ENCODE results near the gene ZNF524.
"Not testable (repeated sequence)": the region's sequence is repeated elsewhere in the genome, so short reads cannot be mapped to it uniquely, and the experiment has no call there.

ZNF524 gene, protein sequence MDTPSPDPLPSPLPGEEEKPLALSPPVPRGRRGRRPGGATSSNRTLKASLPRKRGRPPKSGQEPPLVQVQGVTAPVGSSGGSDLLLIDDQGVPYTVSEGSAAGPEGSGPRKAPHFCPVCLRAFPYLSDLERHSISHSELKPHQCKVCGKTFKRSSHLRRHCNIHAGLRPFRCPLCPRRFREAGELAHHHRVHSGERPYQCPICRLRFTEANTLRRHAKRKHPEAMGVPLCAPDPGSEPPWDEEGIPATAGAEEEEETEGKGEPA

DNA sequence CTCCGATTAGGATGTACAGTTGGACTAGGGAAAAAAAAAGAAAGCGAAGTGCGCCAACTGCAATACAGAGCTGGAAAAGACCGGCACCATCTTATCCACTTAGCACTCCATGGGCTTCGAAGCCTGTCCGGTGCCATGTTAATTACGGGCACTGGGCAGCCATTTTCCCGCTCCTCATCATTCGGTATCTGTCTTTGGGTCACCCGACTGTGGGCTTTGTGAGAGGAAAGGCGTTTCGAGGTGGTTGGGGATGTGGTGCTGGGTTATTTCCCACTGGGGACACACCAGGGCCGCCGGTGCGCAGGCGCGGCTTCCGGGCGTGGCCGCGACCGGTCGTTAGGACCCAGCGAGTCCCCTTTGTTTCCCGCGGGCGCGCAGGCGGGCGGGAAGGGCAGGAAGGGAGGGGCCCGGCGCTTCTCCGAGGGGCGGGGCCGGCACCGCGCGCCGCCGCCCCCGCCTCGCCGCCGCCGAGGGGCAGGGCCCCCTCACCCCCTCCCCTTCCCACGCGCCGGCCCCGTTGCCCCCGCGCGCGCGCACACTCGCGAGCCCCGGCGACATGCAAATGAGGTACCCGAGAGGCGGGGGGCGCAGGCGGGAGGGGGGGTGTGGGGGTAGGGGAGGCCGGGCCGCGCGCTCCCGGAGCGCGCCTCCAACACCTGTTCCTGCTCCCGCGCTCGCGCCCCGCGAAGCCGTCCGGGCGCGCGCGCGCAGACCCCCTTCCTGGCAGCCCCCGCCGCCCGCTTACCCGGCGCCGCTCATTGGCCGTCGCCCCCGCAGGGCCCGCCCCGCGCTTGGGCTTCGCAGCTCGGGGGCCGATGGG, at the start of gene ZNF524:
ZNF524 (plus strand) TSS at position 447 of the 820 bp plus-strand sequence. CDS start 1,825 bp downstream, outside the sequence.
- DNase-seq = peak; percentile 90 to 92

DNA sequence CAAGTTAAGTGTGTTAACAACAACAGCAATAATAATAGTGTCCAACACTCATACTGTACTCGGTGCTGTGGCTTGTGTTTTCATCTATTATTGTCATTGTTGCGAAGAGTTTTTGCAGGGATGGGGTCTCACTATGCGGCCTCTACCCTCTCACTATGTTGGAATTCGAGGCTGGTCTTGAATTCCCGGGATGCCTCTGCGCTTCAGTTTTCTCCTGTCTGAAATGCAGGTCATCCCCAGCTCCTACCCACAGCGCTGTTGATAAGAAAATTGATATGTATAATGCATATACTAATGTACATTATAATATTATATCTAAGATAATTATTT, 49.8 kb upstream of the ZNF524 start:
- DNase-seq = no peak

DNA sequence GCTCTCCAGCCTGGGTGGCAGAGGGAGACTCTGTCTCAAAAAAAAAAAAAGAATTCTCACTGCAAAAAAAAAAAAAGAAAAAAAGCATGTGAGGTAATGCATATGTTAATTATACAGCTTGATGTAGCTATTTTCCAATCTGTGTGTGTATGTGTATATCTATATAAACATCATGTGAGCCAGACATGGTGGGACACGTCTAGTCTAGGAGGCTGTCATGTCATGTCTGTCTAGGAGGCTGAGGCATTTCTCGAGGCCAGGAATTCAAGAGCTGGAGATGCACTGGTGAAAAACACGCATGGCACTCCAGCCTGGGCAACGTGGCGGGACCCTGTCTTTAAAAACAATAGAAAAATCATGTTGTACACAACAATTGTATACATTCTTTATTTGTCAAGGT, 47.9 kb upstream of the ZNF524 start:
- DNase-seq = no peak

DNA sequence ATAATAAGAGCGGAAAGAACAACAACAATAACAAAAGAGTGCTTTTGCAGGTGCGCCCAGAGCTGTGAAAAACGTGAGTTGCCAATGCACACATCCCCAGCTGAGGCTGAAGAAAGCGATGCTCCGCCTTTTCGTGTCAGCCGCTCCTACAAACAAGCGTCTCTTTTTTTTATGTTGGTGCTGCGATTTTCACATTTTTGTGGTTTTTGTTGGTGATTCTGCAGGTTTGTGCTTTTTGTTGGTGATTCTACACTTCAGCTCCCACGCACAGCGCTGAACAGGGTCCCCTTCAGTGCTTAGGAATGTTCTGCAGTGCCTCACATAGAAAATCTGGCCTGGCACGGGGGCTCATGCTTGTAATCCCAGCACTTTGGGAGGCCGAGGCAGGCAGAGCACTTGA, 47.5 kb upstream of the ZNF524 start:
- DNase-seq = no peak

DNA sequence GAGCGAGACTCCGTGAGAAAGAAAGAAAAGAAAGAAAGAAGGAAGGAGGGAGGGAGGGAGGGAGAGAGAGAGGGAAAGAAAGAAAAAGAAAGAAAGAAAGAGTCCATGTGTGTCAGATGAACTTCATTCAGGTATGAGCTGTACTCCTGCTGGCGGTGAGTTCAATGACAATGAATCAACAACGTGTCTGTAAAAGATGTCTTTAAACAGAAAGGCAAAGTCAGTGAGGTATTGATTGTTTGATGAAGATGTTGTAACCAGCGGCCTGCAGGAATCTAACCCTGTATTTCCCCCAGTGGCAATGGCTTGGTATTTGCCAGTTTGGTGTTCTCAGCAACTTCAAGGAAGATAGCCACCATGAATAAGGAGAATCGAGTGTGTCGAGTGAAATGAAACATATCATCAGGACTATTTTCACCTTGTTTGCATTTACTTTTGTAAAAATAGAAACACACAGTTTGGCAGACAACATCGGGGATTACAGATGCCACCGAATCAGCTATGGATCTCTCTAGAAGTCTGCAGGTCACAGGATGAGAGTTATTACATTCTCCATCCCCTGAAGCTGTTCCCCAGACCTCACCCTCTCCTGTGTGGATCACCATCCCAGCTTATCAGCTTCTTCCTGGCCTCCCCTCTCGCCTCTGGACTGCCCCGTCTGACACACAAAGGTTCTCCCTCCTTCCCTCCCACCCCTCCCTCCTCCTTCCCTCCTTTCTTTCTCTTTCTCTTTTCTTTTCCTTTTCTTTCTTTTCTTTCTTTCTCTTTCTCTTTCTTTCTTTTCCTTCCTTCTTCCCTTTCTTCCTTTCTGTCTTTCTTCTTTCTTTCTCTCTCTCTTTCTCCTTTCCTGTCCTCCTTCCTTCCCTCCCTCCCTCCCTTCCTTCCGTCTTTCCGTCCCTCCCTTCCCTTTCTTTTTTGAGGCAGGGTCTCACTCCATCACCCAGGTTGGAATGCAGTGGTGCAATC, 46.6 kb upstream of the ZNF524 start:
- DNase-seq = no peak

DNA sequence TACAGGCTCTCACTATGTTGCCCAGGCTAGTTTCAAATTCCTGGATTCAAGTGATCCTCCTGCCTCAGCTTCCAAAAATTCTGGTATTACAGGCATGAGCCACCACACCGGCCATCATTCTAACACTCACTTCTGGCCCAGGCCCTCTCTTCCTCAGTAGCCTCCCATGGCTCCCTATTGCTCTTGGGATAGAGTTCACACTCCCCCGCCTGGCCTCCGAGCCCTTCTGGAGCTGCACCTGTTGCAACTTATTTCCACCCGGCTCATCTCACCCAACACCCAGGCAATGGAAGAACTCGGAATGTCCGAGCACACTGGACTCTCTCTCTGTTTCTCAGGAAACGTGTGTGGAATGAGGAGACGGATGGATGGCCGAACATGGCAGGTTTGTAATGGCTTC, 45.8 kb upstream of the ZNF524 start:
- no peak for DNase-seq

DNA sequence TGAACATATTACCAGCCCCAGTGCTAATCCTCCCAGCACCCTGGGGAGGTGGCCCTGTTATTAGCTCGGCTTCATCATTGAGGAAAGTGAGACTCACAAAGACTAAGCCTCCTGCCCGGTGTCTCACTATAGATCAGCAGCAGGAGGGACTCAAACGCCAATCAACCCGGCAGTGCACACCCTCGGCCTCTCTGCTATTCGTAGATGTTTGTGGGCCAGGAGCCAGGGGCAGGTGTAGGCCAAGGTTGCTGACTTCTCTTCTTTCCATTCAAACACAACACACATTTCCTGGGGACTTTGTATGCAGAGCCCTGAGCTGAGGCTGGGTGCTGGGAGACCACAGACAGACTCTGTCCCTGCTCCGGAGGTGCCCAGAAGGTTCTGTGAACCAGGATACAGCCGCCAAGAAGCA, 45.3 kb upstream of the ZNF524 start:
- DNase-seq = no peak

DNA sequence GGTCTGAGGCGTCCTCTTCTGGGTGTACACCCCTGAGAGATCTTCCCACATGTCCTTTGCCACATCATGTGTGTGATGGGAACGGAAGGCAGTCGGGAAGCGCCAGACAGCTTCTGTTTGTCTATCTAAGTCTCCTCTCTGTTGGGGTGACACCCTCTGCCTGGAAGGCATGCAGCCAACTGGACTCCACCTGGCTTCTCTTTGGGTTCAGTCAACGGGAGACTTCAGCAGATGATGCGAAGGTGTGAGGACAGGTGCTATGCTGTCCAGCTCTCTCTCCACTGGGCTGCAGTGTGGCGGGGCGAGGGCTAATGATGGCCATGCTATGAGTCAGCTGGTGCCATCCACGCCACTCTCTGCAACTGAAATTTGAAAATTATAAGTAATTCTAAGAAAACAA, 40.4 kb upstream of the ZNF524 start:
- no peak for DNase-seq

DNA sequence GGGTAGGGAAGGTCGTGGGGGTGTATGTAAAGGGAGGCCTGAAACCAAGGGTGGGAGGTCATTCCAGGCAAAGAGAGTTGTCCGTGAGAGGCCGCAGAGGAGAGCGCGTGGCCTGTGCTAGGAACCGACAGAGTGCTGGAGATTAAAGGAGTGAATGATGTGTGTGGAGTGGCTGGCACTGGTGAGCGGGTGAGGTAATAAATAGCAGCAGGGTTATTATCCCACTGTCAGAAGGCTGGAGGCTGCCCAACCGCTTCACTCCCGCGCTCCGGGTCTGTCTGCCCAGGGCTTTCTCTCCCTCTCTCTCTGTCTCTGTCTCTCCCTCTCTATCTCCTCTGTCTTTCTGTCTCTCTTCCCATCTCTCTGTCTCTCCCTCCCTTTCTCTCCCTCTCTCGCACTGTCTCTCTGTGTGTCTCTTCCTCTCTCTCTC, 36.8 kb upstream of the ZNF524 start:
- no peak for DNase-seq

DNA sequence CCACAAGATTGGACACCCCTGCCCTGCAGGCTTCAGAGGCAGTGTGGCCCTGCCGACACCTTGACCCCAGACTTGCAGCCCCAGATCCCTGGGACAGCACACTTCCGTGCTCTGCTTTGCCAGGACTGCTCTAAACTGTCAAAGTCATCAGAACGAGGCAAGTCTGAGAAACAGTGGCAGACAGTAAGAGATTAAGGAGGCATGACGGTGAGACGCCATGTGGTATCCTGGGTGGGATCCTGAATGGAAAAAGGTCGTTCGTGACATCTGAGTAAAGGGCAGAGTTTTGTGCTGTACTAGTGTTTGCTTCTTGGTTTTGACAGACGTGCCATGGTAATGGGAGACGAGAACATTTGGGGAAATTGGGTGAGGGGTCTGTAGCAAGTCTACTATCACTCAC, 33.3 kb upstream of the ZNF524 start:
- DNase-seq = no peak

DNA sequence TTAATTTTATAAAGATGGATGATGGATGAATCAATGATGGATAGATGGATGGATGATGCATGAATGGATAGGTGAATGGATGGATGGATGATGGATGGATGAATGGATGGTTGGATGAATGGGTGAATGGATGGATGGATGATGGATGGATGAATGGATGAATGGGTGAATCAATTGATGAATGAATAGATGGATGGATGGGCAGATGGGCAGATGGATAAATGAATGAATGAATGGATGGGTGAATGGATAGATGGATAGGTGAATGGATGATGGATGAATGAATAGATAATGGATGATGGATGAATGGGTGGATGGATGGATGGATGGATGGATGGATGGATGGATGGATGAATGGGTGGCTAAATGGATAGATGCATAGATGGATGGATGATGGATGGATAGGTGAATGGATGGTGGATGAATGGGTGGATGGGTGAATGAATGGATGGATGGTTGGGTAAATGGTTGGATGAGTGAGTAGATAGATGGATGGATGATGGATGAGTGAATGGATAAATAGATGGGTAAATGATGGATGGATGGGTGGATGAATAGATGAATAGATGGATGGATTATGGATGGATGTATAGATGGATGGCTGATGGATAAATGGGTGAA, 32.3 kb upstream of the ZNF524 start:
- no peak for DNase-seq

DNA sequence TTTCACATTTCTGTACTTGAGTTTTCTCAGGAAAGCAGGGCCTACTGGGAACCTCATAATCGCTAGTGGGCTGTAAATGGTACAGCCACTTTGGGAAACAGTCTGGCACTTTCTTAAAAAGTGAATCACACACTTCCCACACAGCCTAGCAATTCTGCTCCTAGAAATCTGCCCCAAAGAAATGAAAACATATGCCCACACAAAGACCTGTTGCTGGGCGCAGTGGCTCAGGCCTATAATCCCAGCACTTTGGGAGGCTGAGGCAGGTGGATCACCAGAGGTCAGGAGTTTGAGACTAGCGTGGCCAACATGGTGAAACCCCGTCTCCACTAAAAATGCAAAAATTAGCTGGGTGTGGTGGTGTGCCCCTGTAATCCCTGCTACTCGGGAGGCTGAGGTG, 30.6 kb upstream of the ZNF524 start:
- not testable (repeated sequence) for DNase-seq

DNA sequence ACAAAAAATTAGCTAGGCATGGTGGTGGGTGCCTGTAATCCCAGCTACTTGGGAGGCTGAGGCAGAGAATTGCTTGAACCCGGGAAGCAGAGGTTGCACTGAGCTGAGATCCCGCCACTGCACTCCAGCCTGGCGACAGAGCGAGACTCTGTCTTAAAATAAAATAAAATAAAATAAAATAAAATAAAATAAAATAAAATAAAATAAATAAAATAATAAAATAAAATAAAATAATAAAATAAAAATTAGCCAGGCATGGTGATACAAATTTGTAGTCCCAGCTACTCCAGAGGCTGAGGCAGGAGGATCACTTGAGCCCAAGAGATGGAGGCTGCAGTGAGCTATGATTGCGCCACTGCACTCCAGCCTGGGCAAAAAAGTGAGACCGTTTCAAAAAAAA, 26.2 kb upstream of the ZNF524 start:
- not testable (repeated sequence) for DNase-seq

DNA sequence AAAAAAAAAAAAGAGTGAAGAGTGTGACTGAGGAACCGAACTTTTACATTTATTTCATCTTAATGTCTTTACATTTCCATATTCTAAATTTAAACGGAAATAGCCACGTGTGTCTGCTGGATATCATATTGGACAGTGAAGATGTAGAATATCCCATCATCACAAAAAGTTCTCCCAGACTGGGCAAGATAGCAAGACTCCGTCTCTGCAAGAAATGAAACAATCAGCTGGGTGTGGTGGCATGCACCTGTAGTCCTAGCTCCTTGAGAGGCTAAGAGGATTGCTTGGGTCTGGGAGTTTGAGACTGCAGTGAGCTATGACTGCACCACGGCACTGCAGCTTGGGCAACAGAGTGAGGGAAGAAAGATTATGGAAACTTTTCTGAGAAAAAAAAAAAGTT, 23.3 kb upstream of the ZNF524 start:
- no peak for DNase-seq

DNA sequence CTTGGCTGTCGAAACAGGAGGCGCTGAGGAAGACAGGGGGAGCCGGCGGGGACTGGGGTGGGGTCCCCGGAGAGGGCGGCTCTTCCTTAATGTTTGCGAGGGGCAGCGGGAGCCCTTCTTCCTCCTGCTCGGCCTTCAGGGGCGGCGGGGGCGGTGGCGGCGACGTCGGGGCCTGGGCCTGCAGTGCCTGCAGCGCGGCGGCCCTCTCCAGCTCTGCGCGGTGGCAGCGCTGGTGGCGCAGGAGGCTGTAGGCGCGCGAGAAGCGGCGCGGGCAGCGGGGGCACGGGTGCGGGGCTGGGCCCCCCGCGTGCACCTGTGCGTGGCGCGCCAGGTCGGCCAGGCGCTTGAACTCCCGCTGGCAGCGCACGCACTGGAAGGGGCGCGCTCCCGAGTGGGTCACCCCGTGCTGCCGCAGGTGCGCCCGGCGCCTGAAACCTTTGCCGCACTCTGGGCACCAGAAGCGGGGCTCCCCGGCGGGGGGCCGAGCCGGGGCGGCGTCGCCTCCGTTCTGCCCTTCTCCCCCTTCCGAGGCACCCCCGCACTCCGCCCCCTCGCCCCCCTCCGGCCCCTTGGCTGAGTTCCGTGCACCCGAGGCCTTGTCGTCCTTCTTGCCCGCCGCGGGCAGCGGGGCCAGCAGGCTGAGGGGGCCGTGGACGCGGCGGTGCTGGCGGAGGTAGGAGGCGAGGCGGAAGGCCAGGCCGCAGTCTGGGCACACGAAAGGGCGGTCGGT, 21.9 kb upstream of the ZNF524 start:
- no peak for DNase-seq

DNA sequence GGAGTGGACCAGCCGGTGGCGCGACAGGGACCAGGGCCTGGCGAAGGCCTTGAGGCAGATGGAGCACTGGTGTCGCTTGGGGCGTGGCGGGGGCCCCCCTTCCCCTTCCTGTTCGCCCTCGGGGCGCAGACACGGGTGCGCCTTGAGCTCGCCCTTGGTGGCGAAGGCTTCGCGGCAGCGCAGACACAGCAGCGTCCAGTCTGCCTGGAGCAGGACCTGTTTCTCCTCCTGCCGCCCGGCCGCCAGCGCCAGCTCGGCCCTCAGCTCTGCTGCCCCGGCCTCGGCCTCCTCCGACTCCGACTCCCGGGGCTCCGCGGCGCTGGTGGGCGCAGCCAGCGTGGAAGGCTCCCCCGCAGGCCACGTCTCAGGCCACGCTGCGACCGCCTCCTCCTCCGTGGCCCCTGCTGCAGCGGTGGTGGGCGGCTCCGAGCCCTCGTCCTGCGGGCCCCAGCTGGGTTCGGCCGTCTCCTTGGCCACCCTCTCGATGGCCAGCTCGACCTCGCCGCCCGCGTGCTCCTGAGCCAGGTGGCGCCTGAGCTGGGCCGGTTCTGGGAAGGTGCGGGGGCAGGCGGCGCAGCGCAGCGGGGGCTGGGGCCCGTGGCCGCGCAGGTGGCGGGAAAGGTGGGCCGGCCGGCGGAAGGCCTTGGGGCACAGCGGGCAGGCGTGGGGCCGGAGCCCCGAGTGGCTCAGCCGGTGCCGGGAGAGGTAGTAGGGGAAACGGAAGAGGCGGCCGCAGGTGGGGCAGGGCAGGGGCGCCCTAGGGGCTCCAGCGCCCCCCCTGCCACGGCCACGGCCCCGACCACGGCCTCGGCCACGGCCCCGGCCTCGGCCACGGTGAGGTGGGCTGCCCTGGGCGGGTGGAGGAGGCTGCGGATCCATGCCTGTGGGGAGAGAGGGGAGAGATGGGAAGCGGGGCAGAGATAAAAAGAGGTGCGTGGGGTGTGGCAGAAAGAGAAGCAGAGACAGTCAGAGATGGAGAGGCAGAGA, 21.0 kb upstream of the ZNF524 start:
- DNase-seq = no peak

DNA sequence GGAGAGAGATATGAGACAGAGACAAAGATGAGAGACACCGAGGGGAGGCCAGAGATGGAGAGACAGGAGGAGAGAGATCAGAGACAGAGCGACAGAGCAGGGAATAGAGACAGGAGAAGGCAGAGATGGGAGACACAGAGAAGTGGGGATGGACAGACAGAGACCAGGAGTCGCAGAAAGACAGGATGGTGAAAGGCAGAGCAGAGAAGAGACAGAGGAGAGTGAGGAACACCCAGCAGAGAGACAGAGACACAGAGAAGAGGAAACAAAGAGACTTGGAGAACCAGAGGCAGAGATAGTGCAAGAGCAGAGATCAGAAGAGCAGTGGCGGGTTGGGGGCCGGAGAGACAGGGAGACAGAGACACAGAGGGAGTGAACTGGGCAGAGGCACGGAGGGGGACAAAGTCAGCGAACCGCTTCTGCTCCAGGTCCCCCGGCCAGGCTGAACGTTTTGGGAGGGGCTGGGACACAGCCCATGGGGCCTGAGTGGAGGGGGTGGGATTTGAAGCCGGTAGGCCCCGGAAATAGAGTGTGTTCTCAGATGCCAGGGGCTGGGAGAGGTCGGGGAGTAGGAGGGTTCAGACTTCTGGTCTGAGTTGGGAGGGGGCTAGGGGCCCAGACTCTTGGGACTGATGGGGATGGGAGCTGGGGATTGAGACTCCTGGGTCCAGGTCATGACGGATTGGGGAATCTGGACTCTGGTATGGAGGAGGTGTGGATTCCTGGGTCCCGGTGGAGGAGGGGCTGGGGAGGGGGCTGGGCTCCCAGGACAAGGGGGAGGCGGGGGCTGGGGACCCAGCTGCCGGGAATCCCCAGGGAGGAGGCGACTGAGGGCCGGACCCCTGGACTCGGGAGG, 20.1 kb upstream of the ZNF524 start:
- DNase-seq = no peak

DNA sequence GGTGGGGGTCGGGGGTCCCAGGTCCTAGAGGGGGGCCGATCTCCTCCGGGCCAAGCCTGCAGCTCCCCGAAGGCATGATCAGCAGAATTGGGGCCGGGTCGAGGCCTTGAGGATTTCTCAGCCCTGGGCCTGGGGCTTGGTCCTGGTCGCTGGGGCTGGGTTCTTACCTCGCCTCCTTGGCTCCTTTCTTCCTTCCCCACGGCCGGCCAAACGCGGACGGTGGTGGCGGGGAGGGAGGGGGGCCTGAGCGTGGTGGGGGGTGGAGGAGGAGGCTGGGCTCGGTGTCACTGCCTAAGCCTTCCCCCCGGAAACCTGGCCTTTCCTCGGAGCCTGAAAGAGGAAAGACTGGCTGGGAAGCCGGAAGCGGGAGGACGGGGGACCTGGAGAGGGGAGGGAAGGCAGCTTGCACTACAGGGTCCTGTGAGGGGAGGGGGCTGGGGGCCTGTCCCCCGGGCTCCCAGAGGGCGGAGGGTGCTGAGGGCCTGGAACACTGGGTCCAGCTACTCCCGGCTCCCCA, 19.4 kb upstream of the ZNF524 start, which contains the start of gene ZNF579:
ZNF579 (minus strand) TSS at position 221 of the 517 bp plus-strand sequence. CDS start 1,209 bp downstream, outside the sequence.
- DNase-seq = peak; percentile 77 to 80

DNA sequence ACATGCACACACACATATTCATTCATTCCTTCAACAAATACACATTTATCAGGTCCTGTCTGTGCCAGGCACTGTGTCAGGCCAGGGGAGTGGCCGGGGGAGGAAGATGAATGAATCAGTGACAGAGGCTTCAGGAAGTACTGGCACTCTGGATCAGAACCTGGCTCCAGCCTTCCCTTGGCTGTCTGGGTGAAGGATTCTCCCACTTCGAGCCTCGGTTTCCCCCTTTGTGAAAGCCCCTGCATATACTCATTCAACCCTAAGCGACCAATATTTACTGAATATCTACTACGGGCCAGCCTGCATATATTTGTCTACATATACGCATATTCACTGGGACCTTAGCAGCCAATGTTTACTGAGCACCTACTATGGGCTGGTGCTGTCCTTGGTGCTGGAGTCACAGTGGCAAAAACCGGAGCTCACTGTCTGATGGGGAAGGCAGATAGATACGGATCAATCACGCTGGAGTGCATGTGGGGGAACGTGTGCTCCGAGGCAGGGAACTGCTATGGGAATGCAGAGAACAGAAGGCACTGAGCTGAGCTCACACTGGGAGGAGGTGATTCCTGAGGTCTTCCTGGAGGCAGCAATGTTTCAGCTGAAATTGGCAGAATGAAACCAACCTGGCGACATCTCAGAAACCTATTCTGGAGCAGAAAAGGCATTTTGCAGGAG, 18.8 kb upstream of the ZNF524 start:
- DNase-seq = peak in 1 of 2 donors; percentile 26

Data from CD4-positive, alpha-beta T cell treated with Interleukin-4 for 1 hour (primary cell).